Prostate gland (tissue), 2 donors: ENCODE results near the gene SLC49A4. TPM values are rescaled to one million over a fixed set of nuclear protein-coding genes. Genes with fewer than 3 reads are reported as not detected.

Source experiments
- DNase-seq: peaks from one replicate; pipeline ENCODE4 v3.0.0-alpha.2; 2019; ENCODE audit warnings: low spot score
- H3K27ac ChIP-seq, 2 donors: fragments of 200-600 bp; sonication (generic); 2 replicates each; pipeline ENCODE4 v1.5.1; 2017 to 2019
- H3K27me3 ChIP-seq: fragments of 200-600 bp; sonication (generic); replicated peaks from 2 replicates; pipeline ENCODE4 v1.5.1; 2019; ENCODE audit not compliant: insufficient read depth
- H3K36me3 ChIP-seq, 2 donors: fragments of 200-600 bp; sonication (generic); 1 replicate in 1 of 2; 2 replicates in 1 of 2; pipeline versions ENCODE4 v1.5.1 to v1.8.1; 2017 to 2019
- H3K4me1 ChIP-seq: fragments of 200-600 bp; sonication (generic); replicated peaks from 2 replicates; pipeline ENCODE4 v1.5.1; 2019
- H3K4me3 ChIP-seq, 2 donors: fragments of 200-600 bp; sonication (generic); 2 replicates each; pipeline ENCODE4 v1.5.1; 2017 to 2019
- H3K9me3 ChIP-seq: fragments of 200-600 bp; sonication (generic); 2 replicates; pipeline ENCODE4 v1.5.1; 2017
- CTCF ChIP-seq, 4 experiments: fragments of 200-600 bp in 2 of 4; fragments of 450-650 bp in 2 of 4; sonication (generic) in 2 of 4; IDR thresholded peaks; 1 replicate in 3 of 4; 2 replicates in 1 of 4; pipeline ENCODE4 v1.5.1; 2016 to 2019; ENCODE audit warnings: antibody characterized with exemption in 4 of 4, mild to moderate bottlenecking in 2 of 4, moderate library complexity in 2 of 4
- POLR2A ChIP-seq: fragments of 450-650 bp; IDR thresholded peaks from one replicate; pipeline ENCODE4 v1.6.1; 2016; ENCODE audit warnings: antibody characterized with exemption, mild to moderate bottlenecking
- POLR2AphosphoS5 ChIP-seq: sonication (generic); formaldehyde crosslinking; IDR thresholded peaks from one replicate; pipeline ENCODE4 v1.6.1; 2017; ENCODE audit warnings: antibody characterized with exemption
- WGBS: methylation state at CpG from one replicate; pipeline ENCODE4 v1.1.5; 2018; 5-methylcytosine and 5-hydroxymethylcytosine counted together
- intact Hi-C: fragments of 100-400 bp; cut with DNase I; formaldehyde crosslinking; loops from one replicate; pipeline ENCODE4 v1.14.2; 2022
- total RNA-seq, 2 donors: library from RNA; depleted of rRNA; stranded (reverse); fragments of >200 nt; gene quantifications; one replicate each; pipeline ENCODE4 v1.1.0, GENCODE V29; 2016

Gene SLC49A4
- total RNA-seq, 2 donors from 2014 or later = 26.7 to 34.7 TPM

- intact Hi-C loops = no loop called here
- Histone ChIP-seq H3K4me1 (no peaks in the 10 kb centered on the region), H3K9me3 (no peaks in the 10 kb centered on the region), H3K36me3 (no peaks in the 10 kb centered on the region), H3K27me3 (no peaks in the 10 kb centered on the region), H3K4me3 (no peak overlapping the region), H3K27ac (no peak overlapping the region)
- no peak for DNase-seq
- WGBS = 87% methylated on average over 3 of the region's 3 CpGs
- TF ChIP-seq POLR2A (no peak), POLR2AphosphoS5 (no peak), CTCF (IDR thresholded peaks at IDR 0.05) (no peak)
Measured at GRCh38 chr3:122774564-122774963, 20.3 kb upstream of the SLC49A4 start.

GRCh38 chr3:122776675-122777468 lies 18.0 kb upstream of the SLC49A4 start:
- Histone ChIP-seq H3K9me3 (no peaks in the 10 kb centered on the region), H3K4me3 (no peak overlapping the region), H3K36me3 (no peaks in the 10 kb centered on the region), H3K27ac (no peak overlapping the region), H3K27me3 (no peaks in the 10 kb centered on the region), H3K4me1 (no peaks in the 10 kb centered on the region)
- TF ChIP-seq POLR2A = no peak
- no peak for TF ChIP-seq CTCF (IDR thresholded peaks at IDR 0.05)
- TF ChIP-seq POLR2AphosphoS5 = peak; percentile 36
- intact Hi-C loops = no loop called here
- DNase-seq = no peak
- WGBS = 51% methylated on average over 4 of the region's 5 CpGs

GRCh38 chr3:122777563-122777962 lies 17.3 kb upstream of the SLC49A4 start:
- Histone ChIP-seq H3K9me3 (no peaks in the 10 kb centered on the region), H3K27ac (no peak overlapping the region), H3K36me3 (no peaks in the 10 kb centered on the region), H3K4me3 (no peak overlapping the region), H3K4me1 (no peaks in the 10 kb centered on the region), H3K27me3 (no peaks in the 10 kb centered on the region)
- intact Hi-C loops = no loop called here
- TF ChIP-seq CTCF (IDR thresholded peaks at IDR 0.05) (no peak), POLR2A (no peak), POLR2AphosphoS5 (no peak)
- no peak for DNase-seq
- 68% methylated on average over 3 of the region's 3 CpGs for WGBS

GRCh38 chr3:122782804-122783203 lies 12.1 kb upstream of the SLC49A4 start:
- H3K9me3 ChIP-seq = no peaks in the 10 kb centered on the region
- no peak overlapping the region for H3K4me3 ChIP-seq
- no peaks in the 10 kb centered on the region for H3K27me3 ChIP-seq
- 80% methylated on average over 1 of the region's 1 CpG for WGBS
- intact Hi-C loops = no loop called here
- H3K27ac ChIP-seq = no peak overlapping the region
- no peaks in the 10 kb centered on the region for H3K36me3 ChIP-seq
- H3K4me1 ChIP-seq = no peaks in the 10 kb centered on the region
- no peak for DNase-seq
- TF ChIP-seq POLR2A (no peak), CTCF (IDR thresholded peaks at IDR 0.05) (no peak), POLR2AphosphoS5 (no peak)

- no peak overlapping the region for H3K27ac ChIP-seq
- WGBS = 96% methylated on average over 1 of the region's 1 CpG
- no peaks in the 10 kb centered on the region for H3K36me3 ChIP-seq
- H3K9me3 ChIP-seq = no peaks in the 10 kb centered on the region
- TF ChIP-seq CTCF (IDR thresholded peaks at IDR 0.05) (no peak), POLR2A (no peak), POLR2AphosphoS5 (no peak)
- no peak overlapping the region for H3K4me3 ChIP-seq
- intact Hi-C loops = no loop called here
- H3K27me3 ChIP-seq = no peaks in the 10 kb centered on the region
- no peak for DNase-seq
- no peaks in the 10 kb centered on the region for H3K4me1 ChIP-seq
Measured at GRCh38 chr3:122784436-122784835, 10.4 kb upstream of the SLC49A4 start.
